Measurements from ENCODE around the gene CCDC85B. TPM values are rescaled to one million over a fixed set of nuclear protein-coding genes. Genes with fewer than 3 reads are reported as not detected.

Gene CCDC85B
- total and polyA plus RNA-seq, 2 of the 13 experiments (the other 11 are each of a cell fraction or from before 2014, with no cell fraction given), result 8.2 to 19.5 TPM

GRCh38 chr11:65844231-65844872 lies 46.1 kb upstream of the CCDC85B start (continued):
- TF ChIP-seq MLXIP (CRISPR knock-in tag; IDR thresholded peaks at IDR 0.05; ENCODE audit: borderline replicate concordance) (no peak), ZNF282 (IDR thresholded peaks at IDR 0.05; ENCODE audit: partially characterized antibody) (no peak), ZBTB4 (CRISPR knock-in tag; IDR thresholded peaks at IDR 0.05; ENCODE audit: borderline replicate concordance) (no peak), HOMEZ (CRISPR knock-in tag; IDR thresholded peaks at IDR 0.05; ENCODE audit: low read depth) (no peak), NCOR1 (IDR thresholded peaks at IDR 0.05; ENCODE audit: borderline replicate concordance, low read length) (peak; percentile 83), ZBTB49 (CRISPR knock-in tag; IDR thresholded peaks at IDR 0.05; ENCODE audit: borderline replicate concordance) (no peak), ZNF362 (CRISPR knock-in tag; IDR thresholded peaks at IDR 0.05; ENCODE audit: borderline replicate concordance) (peak; percentile 69), ZFY (CRISPR knock-in tag; IDR thresholded peaks at IDR 0.05) (no peak), JUNB (CRISPR knock-in tag; IDR thresholded peaks at IDR 0.05; ENCODE audit: borderline replicate concordance) (no peak), ZNF275 (CRISPR knock-in tag; IDR thresholded peaks at IDR 0.05; ENCODE audit: borderline replicate concordance) (no peak), HOXA3 (CRISPR knock-in tag; IDR thresholded peaks at IDR 0.05) (0 out of 2 replicates have a peak, but pooled peaks have one; percentile 60), TCF12 (IDR thresholded peaks at IDR 0.05) (no peak), TCF12 (CRISPR knock-in tag; IDR thresholded peaks at IDR 0.05) (no peak), GABPA (IDR thresholded peaks at IDR 0.05; ENCODE audit: low read depth, low read length) (no peak), GABPA (CRISPR knock-in tag; IDR thresholded peaks at IDR 0.05; ENCODE audit: low read depth) (no peak), EHMT2 (IDR thresholded peaks at IDR 0.05; ENCODE audit: borderline replicate concordance, low read depth, low read length) (no peak)

All from HepG2 (cell line).